ENCODE data around the gene UNC5A. TPM values are rescaled to one million over a fixed set of nuclear protein-coding genes. Genes with fewer than 3 reads are reported as not detected.

The UNC5A gene
- total RNA-seq, 3 donors from 2014 or later (not counting 1 experiment from before 2014, with no cell fraction given): not detected

GRCh38 chr5:176794509-176794908, 15.8 kb upstream of the UNC5A start:
- peaks cover 0 to 5% of the 10 kb centered on the region in 2 donors for H3K4me1 Mint-ChIP-seq
- DNase-seq: no peak
- H3K27ac ChIP-seq (ENCODE audit: low read length): no peak overlapping the region
- H3K36me3 ChIP-seq (ENCODE audit: control insufficient read depth, insufficient read depth, low read length): no peaks in the 10 kb centered on the region
- H3K27me3 Mint-ChIP-seq (ENCODE audit: low read depth in 2 of 2): peaks cover 27 to 39% of the 10 kb centered on the region in 2 donors
- TF ChIP-seq, protein P1, sequence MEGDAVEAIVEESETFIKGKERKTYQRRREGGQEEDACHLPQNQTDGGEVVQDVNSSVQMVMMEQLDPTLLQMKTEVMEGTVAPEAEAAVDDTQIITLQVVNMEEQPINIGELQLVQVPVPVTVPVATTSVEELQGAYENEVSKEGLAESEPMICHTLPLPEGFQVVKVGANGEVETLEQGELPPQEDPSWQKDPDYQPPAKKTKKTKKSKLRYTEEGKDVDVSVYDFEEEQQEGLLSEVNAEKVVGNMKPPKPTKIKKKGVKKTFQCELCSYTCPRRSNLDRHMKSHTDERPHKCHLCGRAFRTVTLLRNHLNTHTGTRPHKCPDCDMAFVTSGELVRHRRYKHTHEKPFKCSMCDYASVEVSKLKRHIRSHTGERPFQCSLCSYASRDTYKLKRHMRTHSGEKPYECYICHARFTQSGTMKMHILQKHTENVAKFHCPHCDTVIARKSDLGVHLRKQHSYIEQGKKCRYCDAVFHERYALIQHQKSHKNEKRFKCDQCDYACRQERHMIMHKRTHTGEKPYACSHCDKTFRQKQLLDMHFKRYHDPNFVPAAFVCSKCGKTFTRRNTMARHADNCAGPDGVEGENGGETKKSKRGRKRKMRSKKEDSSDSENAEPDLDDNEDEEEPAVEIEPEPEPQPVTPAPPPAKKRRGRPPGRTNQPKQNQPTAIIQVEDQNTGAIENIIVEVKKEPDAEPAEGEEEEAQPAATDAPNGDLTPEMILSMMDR (IDR thresholded peaks at IDR 0.05): no peak
- WGBS (ENCODE audit: insufficient coverage): 89% methylated on average over 6 of the region's 6 CpGs
- H3K4me3 Mint-ChIP-seq: no peak overlapping the region
- H3K9me3 ChIP-seq (ENCODE audit: control insufficient read depth, insufficient read depth, low read length): no peaks in the 10 kb centered on the region
- H3K4me3 ChIP-seq (ENCODE audit: low read length): no peak overlapping the region
- H3K4me1 ChIP-seq (ENCODE audit: control insufficient read depth, insufficient read depth, low read length): no peaks in the 10 kb centered on the region
- no peak for ATAC-seq
- intact Hi-C loops (cut with micrococcal nuclease): no loop called here
- no peaks in the 10 kb centered on the region for H3K9me3 Mint-ChIP-seq
- H3K27me3 ChIP-seq (ENCODE audit: control insufficient read depth, insufficient read depth, low read length): no peaks in the 10 kb centered on the region
- H3K36me3 Mint-ChIP-seq: no peaks in the 10 kb centered on the region
- no peak overlapping the region for H3K27ac Mint-ChIP-seq

DNA sequence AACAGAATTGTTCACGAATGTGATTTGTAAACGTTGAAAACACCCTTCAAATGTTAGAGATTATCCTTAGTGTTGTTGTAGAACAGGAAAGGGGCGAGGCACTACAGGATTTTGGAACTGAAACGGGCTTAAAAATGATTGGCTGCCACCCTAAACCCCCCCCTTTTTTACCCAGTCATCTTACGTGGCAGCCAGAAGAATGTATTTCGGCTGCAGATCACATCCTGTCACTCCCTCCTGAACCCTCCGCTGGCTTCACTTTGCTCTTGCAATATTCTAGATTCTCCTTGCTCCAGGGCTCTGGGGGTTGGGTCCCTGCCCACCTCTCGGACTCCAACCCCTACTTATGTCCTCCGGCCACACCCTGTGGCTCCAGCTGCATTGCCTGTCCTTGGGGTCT, 13.9 kb upstream of the UNC5A start:
- DNase-seq: no peak
- H3K27ac ChIP-seq (ENCODE audit: low read length): no peak overlapping the region
- no peak overlapping the region for H3K27ac Mint-ChIP-seq
- no peaks in the 10 kb centered on the region for H3K9me3 ChIP-seq (ENCODE audit: control insufficient read depth, insufficient read depth, low read length)
- H3K27me3 Mint-ChIP-seq (ENCODE audit: low read depth in 2 of 2): peaks cover 20 to 31% of the 10 kb centered on the region in 2 donors
- no peaks in the 10 kb centered on the region for H3K9me3 Mint-ChIP-seq
- intact Hi-C loops (cut with micrococcal nuclease): no loop called here
- peaks cover 0 to 5% of the 10 kb centered on the region in 2 donors for H3K4me1 Mint-ChIP-seq
- TF ChIP-seq, protein P1 (IDR thresholded peaks at IDR 0.05): no peak
- no peaks in the 10 kb centered on the region for H3K36me3 ChIP-seq (ENCODE audit: control insufficient read depth, insufficient read depth, low read length)
- H3K4me3 ChIP-seq (ENCODE audit: low read length): no peak overlapping the region
- H3K27me3 ChIP-seq (ENCODE audit: control insufficient read depth, insufficient read depth, low read length): no peaks in the 10 kb centered on the region
- no peaks in the 10 kb centered on the region for H3K36me3 Mint-ChIP-seq
- H3K4me1 ChIP-seq (ENCODE audit: control insufficient read depth, insufficient read depth, low read length): no peaks in the 10 kb centered on the region
- ATAC-seq: no peak
- H3K4me3 Mint-ChIP-seq: no peak overlapping the region
- 52% methylated on average over 9 of the region's 9 CpGs for WGBS (ENCODE audit: insufficient coverage)

DNA sequence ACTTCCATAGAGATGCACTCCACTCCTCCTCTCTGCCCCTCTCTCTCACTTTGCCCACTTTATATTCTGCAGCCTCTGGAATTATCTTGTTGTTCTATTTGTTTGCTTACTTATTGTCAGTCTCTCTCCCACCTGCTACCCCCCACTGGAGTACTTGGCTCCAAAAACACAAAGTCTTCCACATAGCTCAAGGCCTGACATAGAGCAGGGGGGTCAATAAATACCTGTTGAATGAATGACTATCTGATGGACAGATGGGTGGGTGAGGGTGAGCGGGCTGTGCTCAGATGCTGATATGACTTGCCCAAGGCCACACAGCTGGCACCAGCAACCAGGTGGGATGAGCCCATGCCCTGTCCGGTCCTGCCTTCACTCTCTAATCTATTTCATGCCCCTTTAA, 13.4 kb upstream of the UNC5A start:
- Mint-ChIP-seq H3K36me3 (no peaks in the 10 kb centered on the region), H3K4me3 (no peak overlapping the region), H3K9me3 (no peaks in the 10 kb centered on the region), H3K27me3 (ENCODE audit: low read depth in 2 of 2) (peaks cover 18 to 31% of the 10 kb centered on the region in 2 donors), H3K27ac (no peak overlapping the region), H3K4me1 (peaks cover 0 to 5% of the 10 kb centered on the region in 2 donors)
- H3K27me3 ChIP-seq (ENCODE audit: control insufficient read depth, insufficient read depth, low read length): no peaks in the 10 kb centered on the region
- ATAC-seq (no peak), DNase-seq (no peak)
- 79% methylated on average over 2 of the region's 2 CpGs for WGBS (ENCODE audit: insufficient coverage)
- TF ChIP-seq, protein P1 (IDR thresholded peaks at IDR 0.05): no peak
- H3K4me1 ChIP-seq (ENCODE audit: control insufficient read depth, insufficient read depth, low read length): no peaks in the 10 kb centered on the region
- H3K27ac ChIP-seq (ENCODE audit: low read length): no peak overlapping the region
- no peaks in the 10 kb centered on the region for H3K9me3 ChIP-seq (ENCODE audit: control insufficient read depth, insufficient read depth, low read length)
- H3K36me3 ChIP-seq (ENCODE audit: control insufficient read depth, insufficient read depth, low read length): no peaks in the 10 kb centered on the region
- intact Hi-C loops (cut with micrococcal nuclease): no loop called here
- H3K4me3 ChIP-seq (ENCODE audit: low read length): no peak overlapping the region

GRCh38 chr5:176797456-176798050, 12.8 kb upstream of the UNC5A start:
- TF ChIP-seq, protein P1 (IDR thresholded peaks at IDR 0.05): no peak
- no peaks in the 10 kb centered on the region for H3K36me3 ChIP-seq (ENCODE audit: control insufficient read depth, insufficient read depth, low read length)
- DNase-seq: no peak
- H3K27ac Mint-ChIP-seq: no peak overlapping the region
- H3K9me3 ChIP-seq (ENCODE audit: control insufficient read depth, insufficient read depth, low read length): no peaks in the 10 kb centered on the region
- H3K27me3 Mint-ChIP-seq (ENCODE audit: low read depth in 2 of 2): peaks cover 16 to 31% of the 10 kb centered on the region in 2 donors
- 64% methylated on average over 21 of the region's 21 CpGs for WGBS (ENCODE audit: insufficient coverage)
- H3K4me1 ChIP-seq (ENCODE audit: control insufficient read depth, insufficient read depth, low read length): no peaks in the 10 kb centered on the region
- H3K36me3 Mint-ChIP-seq: no peaks in the 10 kb centered on the region
- no peak for ATAC-seq
- intact Hi-C loops (cut with micrococcal nuclease): no loop called here
- peaks cover 0 to 5% of the 10 kb centered on the region in 2 donors for H3K4me1 Mint-ChIP-seq
- H3K4me3 Mint-ChIP-seq: no peak overlapping the region
- no peak overlapping the region for H3K27ac ChIP-seq (ENCODE audit: low read length)
- H3K4me3 ChIP-seq (ENCODE audit: low read length): no peak overlapping the region
- H3K9me3 Mint-ChIP-seq: no peaks in the 10 kb centered on the region
- no peaks in the 10 kb centered on the region for H3K27me3 ChIP-seq (ENCODE audit: control insufficient read depth, insufficient read depth, low read length)

Data from natural killer cell (primary cell).